Medulla oblongata (tissue), 1 donor: ENCODE data around the gene TPRA1.
"Not testable (repeated sequence)": the region's sequence is repeated elsewhere in the genome, so short reads cannot be mapped to it uniquely, and the experiment has no call there.

Source experiments
- DNase-seq: peaks from one replicate; pipeline ENCODE4 v3.0.0-alpha.2; 2015; ENCODE audit errors: extremely low spot score

The TPRA1 gene

DNA sequence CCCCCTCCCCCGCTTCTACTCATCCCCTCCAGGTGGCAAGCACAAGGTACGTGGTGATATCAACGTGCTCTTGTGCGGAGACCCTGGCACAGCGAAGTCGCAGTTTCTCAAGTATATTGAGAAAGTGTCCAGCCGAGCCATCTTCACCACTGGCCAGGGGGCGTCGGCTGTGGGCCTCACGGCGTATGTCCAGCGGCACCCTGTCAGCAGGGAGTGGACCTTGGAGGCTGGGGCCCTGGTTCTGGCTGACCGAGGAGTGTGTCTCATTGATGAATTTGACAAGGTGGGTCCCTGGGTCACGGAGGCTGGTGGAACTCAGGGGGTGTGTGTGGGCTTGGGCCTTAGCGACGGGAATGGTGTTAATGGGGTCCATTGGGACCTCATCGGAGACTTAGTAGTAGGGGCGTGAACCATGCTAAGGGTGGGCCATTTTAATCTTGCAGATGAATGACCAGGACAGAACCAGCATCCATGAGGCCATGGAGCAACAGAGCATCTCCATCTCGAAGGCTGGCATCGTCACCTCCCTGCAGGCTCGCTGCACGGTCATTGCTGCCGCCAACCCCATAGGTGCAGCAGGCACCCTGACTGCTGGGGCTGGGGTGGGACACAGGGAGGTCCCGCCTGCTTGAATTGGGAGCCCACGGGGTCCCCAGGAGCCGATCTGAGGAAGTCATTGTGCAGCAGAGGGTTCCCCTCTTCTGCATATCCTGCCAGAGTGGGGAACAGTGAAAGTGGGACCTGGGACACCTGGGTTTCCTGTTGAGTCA lies 26.5 kb upstream of the TPRA1 start:
- DNase-seq: no peak

DNA sequence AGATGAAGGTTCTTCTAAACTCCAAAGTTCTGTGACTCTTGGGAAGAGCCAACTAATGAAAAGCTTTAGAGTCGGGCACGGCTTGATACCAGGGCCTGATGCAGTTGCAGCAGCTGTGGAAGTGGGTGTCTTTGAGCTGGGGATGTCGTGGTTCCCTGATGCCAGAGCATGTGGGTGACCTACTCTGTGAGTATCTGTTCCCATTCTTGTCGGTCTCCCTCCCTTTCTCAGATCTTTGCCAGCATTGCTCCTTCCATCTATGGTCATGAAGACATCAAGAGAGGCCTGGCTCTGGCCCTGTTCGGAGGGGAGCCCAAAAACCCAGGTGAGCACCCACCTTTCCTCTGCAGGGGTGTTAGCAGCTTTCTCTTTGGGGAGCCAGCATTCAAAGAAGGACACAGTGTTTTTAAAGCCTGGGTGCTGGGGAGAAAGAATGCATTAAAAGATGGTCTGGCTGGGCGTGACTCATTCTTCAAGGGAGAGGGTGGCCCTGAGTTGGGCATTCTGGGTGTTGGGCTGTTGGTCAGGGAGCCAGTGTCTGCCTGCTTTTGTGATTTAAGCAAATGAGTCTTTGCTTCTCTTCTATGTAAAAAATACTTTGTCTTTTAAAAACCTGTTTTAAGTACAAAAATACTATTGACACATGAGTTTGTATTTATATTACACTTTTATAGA lies 25.2 kb upstream of the TPRA1 start:
- no peak for DNase-seq

DNA sequence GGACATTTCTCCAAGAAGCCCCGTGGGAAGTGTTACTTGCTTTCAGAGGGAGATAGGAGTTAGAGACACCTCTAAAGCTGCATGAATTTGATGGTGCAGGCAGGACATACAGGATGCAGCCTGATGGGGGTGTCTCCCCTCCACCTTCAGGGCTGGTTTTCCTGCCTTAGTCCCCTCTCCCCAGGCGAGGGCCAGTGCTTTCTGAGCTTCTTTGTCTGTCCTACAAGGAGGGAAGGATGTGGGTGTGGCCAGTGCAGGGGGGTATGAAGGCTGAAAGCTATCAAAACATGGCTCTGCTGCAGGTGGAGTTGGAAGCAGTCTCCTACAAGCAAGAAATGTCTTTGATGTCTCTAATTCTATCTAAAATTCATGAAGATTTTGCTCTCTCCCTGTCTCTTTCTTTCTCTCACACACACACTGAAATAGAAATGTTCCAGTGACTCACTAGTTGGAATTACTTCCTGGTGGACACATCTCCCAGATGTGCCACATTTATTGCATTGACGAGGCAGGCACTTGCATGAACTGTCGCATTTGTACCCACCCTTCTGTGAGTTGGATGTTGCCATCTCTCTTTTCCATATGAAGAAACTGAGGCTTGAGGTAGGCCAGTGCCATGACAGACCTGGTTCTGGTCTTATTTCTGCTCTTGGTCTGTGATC lies 24.5 kb upstream of the TPRA1 start:
- DNase-seq: no peak

DNA sequence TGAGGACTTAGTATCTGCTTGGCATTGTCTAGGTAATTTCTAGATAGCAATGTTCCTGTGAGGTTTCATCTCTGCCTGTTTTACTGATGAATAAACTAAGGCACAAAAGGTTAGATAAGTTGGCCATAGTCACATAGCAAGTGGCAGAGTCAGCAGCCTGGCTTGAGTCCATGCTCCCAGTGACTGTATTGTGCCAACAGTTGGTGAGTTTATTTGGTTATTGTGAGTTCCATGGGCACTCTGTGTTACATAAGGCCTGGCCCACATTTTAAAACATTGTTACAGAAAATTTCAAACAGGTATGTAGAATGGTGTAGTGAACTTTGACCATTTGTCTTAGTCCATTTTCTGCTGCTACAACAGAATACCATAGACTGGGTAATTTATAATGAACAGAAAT lies 22.9 kb upstream of the TPRA1 start:
- no peak for DNase-seq

DNA sequence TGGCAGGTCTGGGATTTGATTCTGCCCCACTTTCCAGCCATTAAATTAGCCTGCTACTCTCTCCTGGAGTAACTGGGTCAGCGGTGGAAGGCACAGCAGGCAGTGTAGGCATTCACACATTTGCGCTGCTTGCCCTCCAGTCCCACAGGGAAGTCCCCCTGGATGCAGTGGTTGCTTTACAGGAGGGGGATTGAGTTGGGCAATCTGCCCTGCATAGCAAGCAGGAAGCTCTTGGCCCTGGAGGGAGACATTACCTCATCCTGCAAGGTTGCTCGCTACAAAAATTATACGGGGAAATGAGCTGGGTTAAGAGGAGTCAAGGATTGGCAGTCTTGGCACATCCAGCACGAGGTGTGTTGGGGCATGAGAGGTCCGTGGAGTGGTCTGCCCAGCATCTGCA lies 22.4 kb upstream of the TPRA1 start:
- no peak for DNase-seq

DNA sequence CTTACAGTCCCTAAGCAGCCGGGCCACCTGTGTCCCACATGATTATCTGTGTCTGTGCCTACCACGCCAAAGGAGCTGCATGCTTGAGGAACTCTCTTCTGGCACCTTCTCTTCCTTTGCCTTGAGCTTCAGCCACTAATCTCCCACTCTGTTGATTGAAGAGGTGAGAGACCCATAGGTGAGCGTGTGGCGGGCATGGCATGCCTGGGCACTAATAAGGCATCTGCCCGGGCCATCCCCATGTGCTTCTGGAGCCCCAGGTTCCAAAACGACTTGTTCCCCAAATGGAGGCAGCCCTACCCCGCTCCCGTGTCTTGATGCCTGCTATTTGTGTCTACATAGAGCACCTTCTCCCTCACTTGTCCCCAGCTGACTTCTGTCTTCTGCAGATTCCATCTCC lies 20.7 kb upstream of the TPRA1 start:
- no peak for DNase-seq

DNA sequence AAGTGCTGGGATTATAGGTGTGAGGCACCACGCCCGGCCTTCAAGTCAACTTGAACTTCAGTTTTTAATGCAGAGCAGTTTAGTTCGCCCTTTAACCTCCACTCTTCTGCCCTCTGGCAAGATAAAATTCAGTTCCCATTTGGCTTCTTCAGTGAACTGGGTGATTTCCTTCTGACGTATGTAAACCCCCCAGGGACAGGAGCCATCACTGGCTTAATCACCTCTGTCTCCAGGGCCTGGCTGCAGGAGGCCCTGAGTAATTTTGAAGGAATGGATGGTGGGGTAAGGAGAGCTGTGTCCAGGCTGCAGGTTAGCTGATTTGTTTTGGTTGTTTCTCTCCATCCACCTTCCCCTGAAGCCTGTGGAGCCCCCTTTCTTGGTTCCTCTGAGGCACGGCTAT lies 19.6 kb upstream of the TPRA1 start:
- DNase-seq: no peak

DNA sequence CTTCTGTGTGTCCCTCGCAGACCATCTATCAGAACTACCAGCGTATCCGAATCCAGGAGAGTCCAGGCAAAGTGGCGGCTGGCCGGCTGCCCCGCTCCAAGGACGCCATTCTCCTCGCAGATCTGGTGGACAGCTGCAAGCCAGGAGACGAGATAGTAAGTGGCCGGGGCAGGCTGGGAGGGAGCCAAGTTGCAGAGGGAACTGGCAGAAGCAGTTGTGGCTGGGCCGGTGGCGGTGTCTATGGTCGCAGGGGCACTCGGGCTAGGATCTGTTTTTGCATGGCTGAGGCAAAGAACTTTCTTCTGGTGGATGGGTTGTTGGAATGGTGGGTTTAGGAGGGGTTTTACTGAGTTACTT lies 17.8 kb upstream of the TPRA1 start:
- DNase-seq: no peak

DNA sequence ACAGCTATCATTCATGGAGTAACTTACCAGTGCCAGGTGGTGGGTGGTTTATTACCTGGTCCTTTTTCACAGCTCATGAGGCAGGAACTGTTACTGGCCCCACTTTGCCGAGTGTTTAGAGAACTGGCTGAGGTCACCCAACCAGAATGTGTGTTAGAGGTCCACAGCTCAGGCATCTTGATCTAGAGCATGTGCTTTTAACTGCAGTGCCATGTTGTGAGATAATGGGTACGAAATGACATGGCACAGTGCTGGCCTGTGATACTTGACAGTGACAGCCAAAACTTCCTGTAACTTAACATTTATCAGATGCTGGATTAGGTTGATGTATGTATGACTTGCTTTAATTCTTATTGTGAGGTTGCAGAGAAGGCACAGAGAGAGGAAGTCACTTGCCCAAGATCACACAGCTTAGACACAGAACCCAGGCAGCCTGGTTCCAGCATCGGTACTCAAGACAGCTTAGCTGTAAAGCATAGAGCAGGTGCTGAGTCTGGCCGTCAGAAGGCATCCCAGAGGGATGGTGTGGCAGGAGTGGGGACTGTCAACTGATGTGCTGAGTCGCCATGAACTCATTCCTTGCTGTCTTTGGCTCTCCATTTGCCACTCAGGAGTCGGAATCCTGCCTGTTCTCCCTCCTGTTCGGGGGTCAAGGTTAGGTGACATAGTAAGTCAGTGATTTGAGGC lies 17.3 kb upstream of the TPRA1 start:
- no peak for DNase-seq

DNA sequence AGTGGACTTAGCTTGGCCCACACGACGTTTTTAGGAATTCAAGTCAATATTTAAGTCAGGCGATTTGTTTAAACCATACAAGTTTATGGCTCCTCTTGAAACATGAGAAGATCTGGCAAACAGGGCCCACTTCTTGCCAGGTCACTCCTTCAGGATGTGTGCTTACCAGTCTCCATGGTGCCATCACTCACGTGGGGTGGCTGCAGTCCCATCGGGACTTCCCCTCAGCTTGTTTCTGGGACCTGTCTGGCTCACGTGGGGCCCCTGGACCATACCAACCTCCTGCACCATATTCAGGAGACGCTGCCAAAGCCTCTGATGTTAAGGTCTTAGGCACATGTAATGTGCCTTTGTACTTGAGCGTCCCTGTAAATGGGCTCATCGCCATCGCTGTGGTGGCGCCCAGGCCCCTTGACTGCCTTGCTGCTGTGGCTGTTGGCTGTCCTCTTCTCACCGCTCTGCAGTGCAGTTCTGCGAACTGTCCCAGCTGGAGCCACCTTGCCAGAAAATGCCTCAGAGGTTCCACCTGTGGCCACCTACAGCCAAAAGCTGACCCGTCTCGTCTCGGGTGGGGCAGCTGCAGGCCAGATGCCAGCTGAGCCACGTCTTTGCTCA lies 16.6 kb upstream of the TPRA1 start:
- no peak for DNase-seq

DNA sequence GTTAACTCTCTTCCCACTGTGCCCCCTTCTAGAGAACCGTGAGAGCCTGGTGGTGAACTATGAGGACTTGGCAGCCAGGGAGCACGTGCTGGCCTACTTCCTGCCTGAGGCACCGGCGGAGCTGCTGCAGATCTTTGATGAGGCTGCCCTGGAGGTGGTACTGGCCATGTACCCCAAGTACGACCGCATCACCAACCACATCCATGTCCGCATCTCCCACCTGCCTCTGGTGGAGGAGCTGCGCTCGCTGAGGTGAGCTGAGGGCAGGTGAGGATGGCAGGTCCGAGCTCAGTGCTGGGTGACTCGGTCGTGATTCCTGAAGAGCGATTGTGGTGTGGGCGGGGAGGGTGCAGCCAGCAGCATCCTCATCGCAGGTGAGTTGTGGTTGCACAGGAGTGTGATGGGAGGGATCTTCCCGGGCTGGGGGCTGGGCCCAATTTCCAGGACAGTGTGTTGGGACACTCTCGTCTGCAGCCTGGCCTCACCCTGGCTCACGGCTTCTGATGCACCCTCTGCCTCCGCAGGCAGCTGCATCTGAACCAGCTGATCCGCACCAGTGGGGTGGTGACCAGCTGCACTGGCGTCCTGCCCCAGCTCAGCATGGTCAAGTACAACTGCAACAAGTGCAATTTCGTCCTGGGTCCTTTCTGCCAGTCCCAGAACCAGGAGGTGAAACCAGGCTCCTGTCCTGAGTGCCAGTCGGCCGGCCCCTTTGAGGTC lies 15.7 kb upstream of the TPRA1 start:
- DNase-seq: no peak

DNA sequence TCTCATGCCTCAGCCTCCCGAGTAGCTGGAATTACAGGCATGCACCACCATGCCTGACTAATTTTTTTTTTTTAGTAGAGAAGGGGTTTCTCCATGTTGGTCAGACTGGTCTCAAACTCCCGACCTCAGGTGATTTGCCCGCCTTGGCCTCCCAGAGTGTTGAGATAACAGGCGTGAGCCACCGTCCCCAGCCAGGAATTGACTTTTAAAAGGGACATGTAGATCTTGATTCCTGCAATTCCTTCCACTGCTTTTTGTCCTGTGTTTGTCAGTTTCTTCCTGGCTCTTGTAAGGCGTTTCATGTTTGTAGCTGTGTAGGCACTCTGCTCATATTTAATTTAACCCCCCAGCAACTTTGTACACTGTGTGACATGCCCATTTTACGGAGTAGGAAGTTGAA lies 15.0 kb upstream of the TPRA1 start:
- DNase-seq: not testable (repeated sequence)

DNA sequence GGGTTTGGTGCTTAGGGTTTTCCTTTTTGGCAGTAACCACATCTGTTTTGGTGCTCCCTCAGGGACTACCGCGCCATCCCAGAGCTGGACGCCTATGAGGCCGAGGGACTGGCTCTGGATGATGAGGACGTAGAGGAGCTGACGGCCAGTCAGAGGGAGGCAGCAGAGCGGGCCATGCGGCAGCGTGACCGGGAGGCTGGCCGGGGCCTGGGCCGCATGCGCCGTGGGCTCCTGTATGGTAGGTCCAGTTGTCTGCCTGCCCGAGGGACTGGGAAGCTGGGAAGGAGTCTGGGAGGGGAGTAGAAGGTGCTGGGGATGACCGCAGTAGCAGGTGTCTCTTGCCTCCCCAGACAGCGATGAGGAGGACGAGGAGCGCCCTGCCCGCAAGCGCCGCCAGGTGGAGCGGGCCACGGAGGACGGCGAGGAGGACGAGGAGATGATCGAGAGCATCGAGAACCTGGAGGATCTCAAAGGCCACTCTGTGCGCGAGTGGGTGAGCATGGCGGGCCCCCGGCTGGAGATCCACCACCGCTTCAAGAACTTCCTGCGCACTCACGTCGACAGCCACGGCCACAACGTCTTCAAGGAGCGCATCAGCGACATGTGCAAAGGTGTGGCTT lies 14.1 kb upstream of the TPRA1 start:
- no peak for DNase-seq

DNA sequence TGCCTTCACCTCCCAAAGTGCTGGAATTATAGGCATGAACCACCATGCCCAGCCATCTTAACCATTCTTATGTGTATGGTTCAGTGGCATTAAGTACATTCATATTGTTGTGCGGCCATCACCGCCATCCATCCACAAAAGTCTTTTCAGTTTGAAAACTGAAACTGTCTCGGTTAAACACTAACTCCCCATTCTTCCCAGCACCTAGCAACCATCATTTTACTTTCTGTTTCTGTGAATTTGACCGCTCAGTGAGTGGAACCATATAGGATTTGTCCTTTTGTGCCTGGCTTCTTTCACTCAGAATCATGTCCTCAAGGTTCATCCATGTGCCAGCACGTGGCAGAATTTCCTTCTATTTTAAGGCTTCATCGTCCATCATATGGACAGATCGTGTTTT lies 13.5 kb upstream of the TPRA1 start:
- no peak for DNase-seq

DNA sequence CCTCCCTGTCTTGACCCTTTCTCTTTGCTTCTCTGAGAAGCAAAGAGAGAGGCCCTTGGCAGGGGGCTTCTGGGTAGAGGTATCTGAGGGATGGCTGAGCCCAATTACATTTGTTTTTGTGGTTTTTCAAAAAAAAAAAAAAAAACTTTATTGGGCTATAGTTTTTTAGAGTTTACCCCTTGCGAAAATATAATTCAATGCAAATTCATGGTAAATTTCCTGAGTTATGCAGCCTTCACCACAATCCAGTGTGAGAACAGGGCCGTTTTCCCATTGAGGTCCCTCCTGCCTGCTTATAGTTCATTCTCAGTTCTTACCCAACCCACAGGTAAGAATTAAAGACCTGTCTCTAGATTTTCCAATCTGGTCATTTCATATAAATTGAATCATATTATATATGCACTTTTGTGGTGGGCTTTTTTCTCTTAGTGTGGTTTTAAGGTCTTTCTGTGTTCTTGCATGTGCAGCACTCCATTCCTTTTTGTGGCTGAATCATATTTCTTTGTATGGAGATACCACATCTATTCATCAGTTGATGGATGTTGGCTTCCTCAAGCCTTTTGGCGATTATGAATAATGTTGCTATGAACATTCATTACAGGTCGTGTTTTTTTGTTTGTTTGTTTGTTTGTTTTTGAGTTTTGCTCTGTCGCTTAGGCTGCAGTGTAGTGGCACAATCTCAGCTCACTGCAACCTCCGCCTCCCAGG lies 10.4 kb upstream of the TPRA1 start:
- DNase-seq: no peak

DNA sequence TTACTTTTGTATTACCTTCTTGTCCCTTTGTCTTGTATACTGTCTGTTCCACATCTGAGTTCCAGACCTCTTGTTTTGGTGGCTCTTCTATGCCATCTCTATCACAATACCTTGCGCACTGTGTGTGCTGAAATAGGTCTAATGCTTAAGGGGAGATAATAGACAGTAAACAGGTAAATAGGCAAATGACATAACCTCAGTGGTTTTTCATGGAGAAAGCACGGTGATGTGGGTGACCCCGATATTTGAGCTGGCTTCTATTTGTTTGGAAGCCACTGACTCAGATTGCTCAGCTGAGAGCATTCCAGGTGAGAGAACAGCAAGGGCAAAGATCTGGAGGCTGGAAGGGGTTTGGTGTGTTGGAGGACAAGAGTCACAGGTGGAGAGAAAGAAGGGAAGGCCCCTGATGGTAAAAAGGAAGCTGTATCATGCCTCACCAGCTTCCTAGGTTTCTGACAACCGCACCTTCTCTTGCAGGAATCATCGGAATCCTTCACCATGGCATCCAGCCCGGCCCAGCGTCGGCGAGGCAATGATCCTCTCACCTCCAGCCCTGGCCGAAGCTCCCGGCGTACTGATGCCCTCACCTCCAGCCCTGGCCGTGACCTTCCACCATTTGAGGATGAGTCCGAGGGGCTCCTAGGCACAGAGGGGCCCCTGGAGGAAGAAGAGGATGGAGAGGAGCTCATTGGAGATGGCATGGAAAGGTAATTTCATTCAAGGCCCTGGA lies 8.5 kb upstream of the TPRA1 start:
- DNase-seq: no peak

DNA sequence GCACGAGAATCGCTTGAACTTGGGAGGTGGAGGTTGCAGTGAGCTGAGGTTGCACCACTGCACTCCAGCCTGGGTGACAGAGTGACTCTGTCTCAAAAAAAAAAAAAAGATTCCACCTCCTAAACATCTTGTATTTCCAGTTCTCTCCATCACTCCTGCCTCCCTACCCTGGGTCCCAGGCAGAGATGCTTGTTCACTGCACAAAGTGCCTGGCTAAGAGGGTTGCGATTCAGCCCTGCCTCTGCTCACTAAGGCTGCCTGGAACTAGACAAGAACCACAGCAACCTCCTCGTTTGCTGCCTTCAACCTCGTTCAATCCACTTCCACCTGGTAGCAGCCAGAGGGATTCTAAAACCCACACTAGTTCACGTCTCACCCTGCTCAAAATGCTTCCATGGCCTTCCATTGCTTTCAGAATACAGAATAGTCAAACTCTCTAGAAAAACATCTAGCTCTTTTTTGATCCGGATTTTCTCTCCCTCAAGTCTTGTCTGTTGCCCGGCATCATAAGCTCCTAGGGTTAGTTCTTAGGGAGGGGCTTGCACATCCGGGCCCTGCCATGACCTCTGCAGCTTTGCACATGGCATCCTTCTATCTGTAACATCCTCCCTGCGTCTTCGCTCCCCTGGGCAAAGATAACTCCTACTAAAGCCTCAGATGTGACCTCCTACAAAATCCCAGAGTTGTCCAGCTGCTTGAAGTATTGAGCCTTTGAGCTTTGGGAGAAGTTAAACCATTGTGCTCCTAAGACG lies 6.7 kb upstream of the TPRA1 start:
- no peak for DNase-seq

DNA sequence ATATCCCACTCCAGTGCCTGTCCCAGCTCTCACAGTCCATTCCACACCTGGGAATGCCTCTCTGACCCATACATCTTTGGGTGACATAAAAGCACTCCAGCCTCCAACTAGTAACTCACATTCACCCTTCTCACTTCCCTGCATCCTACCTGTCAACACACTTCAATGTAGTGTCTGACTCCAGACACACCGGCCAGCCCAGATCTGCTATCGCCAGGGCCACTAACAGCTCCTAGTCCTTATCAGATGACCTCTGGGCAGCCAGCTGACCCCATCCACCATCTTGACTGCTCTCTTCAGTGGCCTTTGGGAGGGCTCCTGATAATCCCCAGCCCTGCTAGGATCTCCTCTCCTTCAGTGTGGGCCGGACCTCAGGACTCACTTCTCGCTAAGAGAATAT lies 4.8 kb upstream of the TPRA1 start:
- no peak for DNase-seq

DNA sequence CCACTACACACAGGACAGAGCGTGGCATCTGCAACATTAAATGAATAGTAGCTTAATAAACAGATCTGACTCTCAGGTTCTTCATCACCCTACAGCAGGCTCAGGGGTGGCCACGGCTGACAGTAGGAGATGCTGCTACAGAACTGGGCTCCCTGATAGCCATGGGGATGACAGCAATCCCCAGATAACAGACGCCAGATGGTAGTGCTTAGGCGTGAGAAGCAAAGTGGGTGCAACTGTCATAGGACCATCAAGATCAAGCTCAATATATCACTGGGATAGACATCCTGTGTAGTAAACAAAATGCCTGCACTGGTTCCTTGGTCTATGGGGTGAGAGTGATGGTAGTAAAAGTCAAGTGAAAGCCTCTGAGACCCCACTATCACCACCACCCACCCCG lies 2.6 kb upstream of the TPRA1 start:
- DNase-seq: no peak
